ENCODE results near the gene ZNF710.

DNA sequence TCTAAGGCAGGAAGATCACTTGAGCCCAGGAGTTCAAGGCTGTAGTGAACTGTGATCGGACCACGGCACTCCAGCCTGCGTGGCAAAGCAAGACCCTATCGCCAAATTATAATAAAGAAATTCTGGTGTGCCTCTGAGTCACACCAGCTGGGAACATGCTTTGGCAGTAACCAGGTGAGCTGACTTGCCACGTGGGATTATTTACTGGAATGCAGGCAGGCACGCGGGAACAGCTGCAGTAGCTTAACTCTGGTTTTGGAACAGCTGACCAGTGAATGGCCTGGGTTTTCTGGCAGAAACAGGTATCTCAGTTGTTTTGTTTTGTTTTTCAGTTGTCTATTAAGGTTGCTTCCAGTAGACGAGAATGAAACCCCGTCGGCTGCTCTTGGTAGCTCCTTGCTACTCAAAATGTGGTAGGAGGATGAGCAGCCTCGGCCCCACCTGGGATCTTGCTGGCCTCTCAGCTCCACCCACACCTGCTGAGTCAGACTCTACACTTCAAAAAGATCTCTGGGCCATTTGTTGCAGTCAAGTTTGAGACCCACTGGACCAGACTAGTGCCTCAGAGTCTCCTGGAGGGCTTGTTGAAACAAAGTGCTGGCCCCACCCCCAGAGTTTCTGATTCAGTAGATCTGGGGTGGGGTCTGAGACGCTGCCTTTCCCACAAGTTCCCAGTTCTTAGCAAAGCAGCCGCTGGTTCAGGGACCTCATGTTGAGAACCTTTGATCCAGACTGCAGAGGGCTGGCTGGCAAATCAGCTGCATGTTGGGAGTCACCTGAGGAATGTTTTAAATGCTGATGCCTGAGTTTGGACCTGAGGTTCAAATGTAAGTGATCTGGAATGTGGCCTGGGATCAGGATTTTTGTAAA is 74.5 kb downstream of the ZNF710 start:
- no peak for TF ChIP-seq EZH2 (IDR thresholded peaks at IDR 0.05; ENCODE audit: borderline replicate concordance, low read length)
- TF ChIP-seq, protein P1, sequence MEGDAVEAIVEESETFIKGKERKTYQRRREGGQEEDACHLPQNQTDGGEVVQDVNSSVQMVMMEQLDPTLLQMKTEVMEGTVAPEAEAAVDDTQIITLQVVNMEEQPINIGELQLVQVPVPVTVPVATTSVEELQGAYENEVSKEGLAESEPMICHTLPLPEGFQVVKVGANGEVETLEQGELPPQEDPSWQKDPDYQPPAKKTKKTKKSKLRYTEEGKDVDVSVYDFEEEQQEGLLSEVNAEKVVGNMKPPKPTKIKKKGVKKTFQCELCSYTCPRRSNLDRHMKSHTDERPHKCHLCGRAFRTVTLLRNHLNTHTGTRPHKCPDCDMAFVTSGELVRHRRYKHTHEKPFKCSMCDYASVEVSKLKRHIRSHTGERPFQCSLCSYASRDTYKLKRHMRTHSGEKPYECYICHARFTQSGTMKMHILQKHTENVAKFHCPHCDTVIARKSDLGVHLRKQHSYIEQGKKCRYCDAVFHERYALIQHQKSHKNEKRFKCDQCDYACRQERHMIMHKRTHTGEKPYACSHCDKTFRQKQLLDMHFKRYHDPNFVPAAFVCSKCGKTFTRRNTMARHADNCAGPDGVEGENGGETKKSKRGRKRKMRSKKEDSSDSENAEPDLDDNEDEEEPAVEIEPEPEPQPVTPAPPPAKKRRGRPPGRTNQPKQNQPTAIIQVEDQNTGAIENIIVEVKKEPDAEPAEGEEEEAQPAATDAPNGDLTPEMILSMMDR (conservative IDR thresholded peaks at IDR 0.05 in 1 of 2, IDR thresholded peaks at IDR 0.05 in 1 of 2; ENCODE audit: extremely low read depth in 1 of 2, insufficient read depth in 1 of 2, low read depth in 1 of 2, low read length in 2 of 2) = no peak
